GM21367 (cell line): Measurements from ENCODE around the gene PKP2.
A peak's percentile ranks its signal among the peaks of the same experiment; 100 is the strongest.

ENCODE experiments used
- ATAC-seq: cut with Tn5 transposase; IDR thresholded peaks from one replicate; pipeline ENCODE4 v1.9.1; 2021; ENCODE audit not compliant: unreplicated experiment

PKP2 gene

GRCh38 chr12:32819424-32819823, 77.2 kb downstream of the PKP2 start:
- ATAC-seq, result no peak

- no peak for ATAC-seq
Measured at GRCh38 chr12:32811686-32812392, 84.7 kb downstream of the PKP2 start.

- no peak for ATAC-seq
Measured at GRCh38 chr12:32809846-32810245, 86.7 kb downstream of the PKP2 start.

- no peak for ATAC-seq
Measured at GRCh38 chr12:32809196-32809595, 87.4 kb downstream of the PKP2 start.

GRCh38 chr12:32804301-32804700, 92.3 kb downstream of the PKP2 start:
- ATAC-seq, result no peak

GRCh38 chr12:32801269-32801980, 95.2 kb downstream of the PKP2 start:
- ATAC-seq, result no peak

GRCh38 chr12:32794281-32794680, 102.3 kb downstream of the PKP2 start:
- no peak for ATAC-seq

- no peak for ATAC-seq
Measured at GRCh38 chr12:32789916-32790315, 106.7 kb downstream of the PKP2 start.

GRCh38 chr12:32789446-32789845, 107.1 kb downstream of the PKP2 start:
- no peak for ATAC-seq

- no peak for ATAC-seq
Measured at GRCh38 chr12:32788405-32788804, 108.2 kb downstream of the PKP2 start.

- no peak for ATAC-seq
Measured at GRCh38 chr12:32785557-32785956, 111.0 kb downstream of the PKP2 start.

GRCh38 chr12:32783029-32783428, 113.5 kb downstream of the PKP2 start:
- no peak for ATAC-seq

- no peak for ATAC-seq
Measured at GRCh38 chr12:32780071-32780470, 116.5 kb downstream of the PKP2 start.

GRCh38 chr12:32777691-32778175, 118.8 kb downstream of the PKP2 start:
- no peak for ATAC-seq

GRCh38 chr12:32777159-32777558, 119.4 kb downstream of the PKP2 start:
- ATAC-seq, result no peak

GRCh38 chr12:32776258-32776657, 120.3 kb downstream of the PKP2 start:
- no peak for ATAC-seq

- no peak for ATAC-seq
Measured at GRCh38 chr12:32773691-32774090, 122.9 kb downstream of the PKP2 start.

- no peak for ATAC-seq
Measured at GRCh38 chr12:32770141-32770540, 126.4 kb downstream of the PKP2 start.

- no peak for ATAC-seq
Measured at GRCh38 chr12:32768518-32768917, 128.1 kb downstream of the PKP2 start.

- no peak for ATAC-seq
Measured at GRCh38 chr12:32765906-32766305, 130.7 kb downstream of the PKP2 start.

GRCh38 chr12:32761716-32762115, 134.9 kb downstream of the PKP2 start:
- ATAC-seq, result peak; percentile 73

- ATAC-seq, result no peak
Measured at GRCh38 chr12:32757157-32757556, 139.4 kb downstream of the PKP2 start.
